ENCODE measurements around the gene RPL39. TPM values are rescaled to one million over a fixed set of nuclear protein-coding genes. Genes with fewer than 3 reads are reported as not detected.
"Not testable (repeated sequence)": the region's sequence is repeated elsewhere in the genome, so short reads cannot be mapped to it uniquely, and the experiment has no call there.

RPL39 gene
- total RNA-seq, 1 donor from 2014 or later, result 3,684 TPM

GRCh38 chrX:119778829-119779228 lies 12.6 kb downstream of the RPL39 start:
- no peak for TF ChIP-seq CTCF (IDR thresholded peaks at IDR 0.05)
- ChIA-PET POLR2A (interaction anchor here (1.3 kb wide), 1 partner anchor 20 kb away, joined by 6 read pairs; the partner anchor contains the start of gene SOWAHD), CTCF (interaction anchor here (1.1 to 1.7 kb wide), 3 partner anchors 23 to 263 kb away, joined by 4 to 9 read pairs (median 4); no protein-coding TSS in a partner anchor)
- Mint-ChIP-seq H3K4me3 (no peak overlapping the region), H3K27ac (no peak overlapping the region), H3K36me3 (ENCODE audit: low read depth) (peaks cover 25% of the 10 kb centered on the region), H3K27me3 (no peaks in the 10 kb centered on the region), H3K4me1 (peaks cover 24% of the 10 kb centered on the region), H3K9me3 (no peaks in the 10 kb centered on the region)
- intact Hi-C loops (cut with micrococcal nuclease), result loop anchor here (1.0 to 2.0 kb wide), 4 partner anchors 49 to 263 kb away; no protein-coding TSS in a partner anchor
- DNase-seq, result no peak
- no peak for ATAC-seq (ENCODE audit: low read depth)

GRCh38 chrX:119775517-119776238 lies 15.8 kb downstream of the RPL39 start:
- no peak for TF ChIP-seq CTCF (IDR thresholded peaks at IDR 0.05)
- POLR2A ChIA-PET, result interaction anchor here (0.8 to 2.1 kb wide), 6 partner anchors 12 to 170 kb away, joined by 3 to 11 read pairs (median 5); partner anchors contain the start of genes RPL39 and SOWAHD
- Mint-ChIP-seq H3K36me3 (ENCODE audit: low read depth) (peaks cover 3% of the 10 kb centered on the region), H3K27ac (peak overlapping the region; percentile 85), H3K4me3 (peak overlapping the region; percentile 28), H3K27me3 (no peaks in the 10 kb centered on the region), H3K4me1 (peaks cover 27% of the 10 kb centered on the region), H3K9me3 (no peaks in the 10 kb centered on the region)
- no peak for DNase-seq
- intact Hi-C loops (cut with micrococcal nuclease), result no loop called here
- CTCF ChIA-PET, result interaction anchor here (1.3 kb wide), 1 partner anchor 20 kb away, joined by 3 read pairs; no protein-coding TSS in a partner anchor
- peak; percentile 21 for ATAC-seq (ENCODE audit: low read depth)

- CTCF ChIA-PET; H3K27me3 Mint-ChIP-seq; ATAC-seq (ENCODE audit: low read depth); H3K27ac Mint-ChIP-seq; H3K9me3 Mint-ChIP-seq; intact Hi-C loops (cut with micrococcal nuclease); DNase-seq; H3K36me3 Mint-ChIP-seq (ENCODE audit: low read depth); H3K4me3 Mint-ChIP-seq: not testable (repeated sequence)
- peaks cover 35% of the 10 kb centered on the region for H3K4me1 Mint-ChIP-seq
- POLR2A ChIA-PET, result interaction anchor here (3.7 kb wide), 1 partner anchor 9 kb away, joined by 27 read pairs; the partner anchor contains the start of gene SOWAHD
Measured at GRCh38 chrX:119769388-119769787, 22.0 kb downstream of the RPL39 start.

GRCh38 chrX:119768436-119768835 lies 23.0 kb downstream of the RPL39 start:
- POLR2A ChIA-PET, result interaction anchor here (1.1 kb wide), 1 partner anchor 12 kb away, joined by 3 read pairs; no protein-coding TSS in a partner anchor
- ATAC-seq (ENCODE audit: low read depth); H3K36me3 Mint-ChIP-seq (ENCODE audit: low read depth); H3K4me3 Mint-ChIP-seq; H3K27me3 Mint-ChIP-seq; DNase-seq; intact Hi-C loops (cut with micrococcal nuclease); H3K9me3 Mint-ChIP-seq; CTCF ChIA-PET; H3K27ac Mint-ChIP-seq: not testable (repeated sequence)
- H3K4me1 Mint-ChIP-seq, result peaks cover 39% of the 10 kb centered on the region

- POLR2A ChIA-PET, result interaction anchor here (0.6 to 2.7 kb wide), 7 partner anchors 8 to 296 kb away, joined by 3 to 14 read pairs (median 5); partner anchors contain the start of genes NKRF, RPL39 and SLC25A5
- peak overlapping the region; percentile 85 for H3K27ac Mint-ChIP-seq
- CTCF ChIA-PET, result interaction anchor here (1.0 kb wide), 1 partner anchor 16 kb away, joined by 3 read pairs; no protein-coding TSS in a partner anchor
- peak overlapping the region; percentile 38 for H3K4me3 Mint-ChIP-seq
- peaks cover 54% of the 10 kb centered on the region for H3K4me1 Mint-ChIP-seq
- DNase-seq, result no peak
- no peaks in the 10 kb centered on the region for H3K27me3 Mint-ChIP-seq
- H3K9me3 Mint-ChIP-seq, result no peaks in the 10 kb centered on the region
- peak; percentile 49 for ATAC-seq (ENCODE audit: low read depth)
- H3K36me3 Mint-ChIP-seq (ENCODE audit: low read depth), result peaks cover 2% of the 10 kb centered on the region
- no peak for TF ChIP-seq CTCF (IDR thresholded peaks at IDR 0.05)
- intact Hi-C loops (cut with micrococcal nuclease), result loop anchor here (1.0 kb wide), 1 partner anchor 8 kb away; no protein-coding TSS in a partner anchor
Measured at GRCh38 chrX:119763836-119764387, 27.5 kb downstream of the RPL39 start.
